ENCODE results near the gene MAP4K5.
"Not testable (repeated sequence)": the region's sequence is repeated elsewhere in the genome, so short reads cannot be mapped to it uniquely, and the experiment has no call there.

Gene MAP4K5

GRCh38 chr14:50532502-50533240, at the start of gene MAP4K5:
Gene MAP4K5 (minus strand): TSS chr14:50532569. CDS start chr14:50532049, 520 bp downstream.
- peak; percentile 80 to 83 (median 81) for DNase-seq (ENCODE audit: low read depth in 3 of 3)

GRCh38 chr14:50578433-50578832, 46.1 kb upstream of the MAP4K5 start:
- DNase-seq (ENCODE audit: low read depth in 3 of 3), result no peak

- no peak for DNase-seq (ENCODE audit: low read depth in 3 of 3)
These were observed 45.6 kb upstream of the MAP4K5 start for GRCh38 chr14:50577982-50578381.

GRCh38 chr14:50575769-50576168, 43.4 kb upstream of the MAP4K5 start:
- DNase-seq (ENCODE audit: low read depth in 3 of 3), result no peak

GRCh38 chr14:50573862-50574261, 41.5 kb upstream of the MAP4K5 start:
- no peak for DNase-seq (ENCODE audit: low read depth in 3 of 3)

- no peak for DNase-seq (ENCODE audit: low read depth in 3 of 3)
These were observed 37.4 kb upstream of the MAP4K5 start for GRCh38 chr14:50569714-50570274.

GRCh38 chr14:50562841-50563240, 30.5 kb upstream of the MAP4K5 start:
- no peak for DNase-seq (ENCODE audit: low read depth in 3 of 3)

- peak; percentile 37 to 62 (median 47) for DNase-seq (ENCODE audit: low read depth in 3 of 3)
These were observed 28.5 kb upstream of the MAP4K5 start for GRCh38 chr14:50560931-50561285.

GRCh38 chr14:50559990-50560930, 27.9 kb upstream of the MAP4K5 start, which contains the start of gene ATL1:
Gene ATL1 (plus strand): TSS chr14:50560145. CDS start chr14:50560266, 121 bp downstream.
- DNase-seq (ENCODE audit: low read depth in 3 of 3), result peak in 1 of 3 experiments; percentile 17

GRCh38 chr14:50552796-50553195, 20.4 kb upstream of the MAP4K5 start:
- DNase-seq (ENCODE audit: low read depth in 3 of 3), result not testable (repeated sequence)

GRCh38 chr14:50551877-50552276, 19.5 kb upstream of the MAP4K5 start:
- DNase-seq (ENCODE audit: low read depth in 3 of 3), result no peak

GRCh38 chr14:50550294-50550693, 17.9 kb upstream of the MAP4K5 start:
- DNase-seq (ENCODE audit: low read depth in 3 of 3), result no peak

- no peak for DNase-seq (ENCODE audit: low read depth in 3 of 3)
These were observed 13.2 kb upstream of the MAP4K5 start for GRCh38 chr14:50545618-50546017.

- DNase-seq (ENCODE audit: low read depth in 3 of 3), result no peak
These were observed 12.5 kb upstream of the MAP4K5 start for GRCh38 chr14:50544911-50545310.

GRCh38 chr14:50542941-50543418, 10.6 kb upstream of the MAP4K5 start:
- peak in 1 of 3 experiments; percentile 10 for DNase-seq (ENCODE audit: low read depth in 3 of 3)

- DNase-seq (ENCODE audit: low read depth in 3 of 3), result no peak
These were observed 8.8 kb upstream of the MAP4K5 start for GRCh38 chr14:50541159-50541567.

GRCh38 chr14:50539051-50539450, 6.7 kb upstream of the MAP4K5 start:
- no peak for DNase-seq (ENCODE audit: low read depth in 3 of 3)

- DNase-seq (ENCODE audit: low read depth in 3 of 3), result not testable (repeated sequence)
These were observed 5.7 kb upstream of the MAP4K5 start for GRCh38 chr14:50538034-50538433.

- no peak for DNase-seq (ENCODE audit: low read depth in 3 of 3)
These were observed 2.6 kb upstream of the MAP4K5 start for GRCh38 chr14:50534997-50535396.

GRCh38 chr14:50534416-50534815, 2.0 kb upstream of the MAP4K5 start:
- no peak for DNase-seq (ENCODE audit: low read depth in 3 of 3)

- DNase-seq (ENCODE audit: low read depth in 3 of 3), result no peak
These were observed 1.4 kb upstream of the MAP4K5 start for GRCh38 chr14:50533806-50534205.

- no peak for DNase-seq (ENCODE audit: low read depth in 3 of 3)
These were observed 904 bp upstream of the MAP4K5 start for GRCh38 chr14:50533241-50533705.
